ENCODE measurements around the gene RALY.

Gene RALY

GRCh38 chr20:34070079-34070439, 76.3 kb downstream of the RALY start:
- no peak for DNase-seq (ENCODE audit: low read depth)
- TF ChIP-seq CTCF (IDR thresholded peaks at IDR 0.05; ENCODE audit: insufficient read depth, low read depth, low read length, missing control alignments) = no peak
- H3K4me3 ChIP-seq (ENCODE audit: low read depth, low read length) = no peak overlapping the region

GRCh38 chr20:34070859-34071258, 77.1 kb downstream of the RALY start:
- no peak for DNase-seq (ENCODE audit: low read depth)
- no peak for TF ChIP-seq CTCF (IDR thresholded peaks at IDR 0.05; ENCODE audit: insufficient read depth, low read depth, low read length, missing control alignments)
- H3K4me3 ChIP-seq (ENCODE audit: low read depth, low read length) = no peak overlapping the region

- no peak for DNase-seq (ENCODE audit: low read depth)
- no peak overlapping the region for H3K4me3 ChIP-seq (ENCODE audit: low read depth, low read length)
- no peak for TF ChIP-seq CTCF (IDR thresholded peaks at IDR 0.05; ENCODE audit: insufficient read depth, low read depth, low read length, missing control alignments)
Observed at GRCh38 chr20:34072076-34072475, 78.4 kb downstream of the RALY start.

- no peak for DNase-seq (ENCODE audit: low read depth)
- TF ChIP-seq CTCF (IDR thresholded peaks at IDR 0.05; ENCODE audit: insufficient read depth, low read depth, low read length, missing control alignments) = no peak
- no peak overlapping the region for H3K4me3 ChIP-seq (ENCODE audit: low read depth, low read length)
Observed at GRCh38 chr20:34072778-34073177, 79.1 kb downstream of the RALY start.

GRCh38 chr20:34074101-34074760, 80.5 kb downstream of the RALY start:
- no peak for DNase-seq (ENCODE audit: low read depth)
- H3K4me3 ChIP-seq (ENCODE audit: low read depth, low read length) = no peak overlapping the region
- no peak for TF ChIP-seq CTCF (IDR thresholded peaks at IDR 0.05; ENCODE audit: insufficient read depth, low read depth, low read length, missing control alignments)

GRCh38 chr20:34075647-34076046, 81.9 kb downstream of the RALY start:
- DNase-seq (ENCODE audit: low read depth) = no peak
- TF ChIP-seq CTCF (IDR thresholded peaks at IDR 0.05; ENCODE audit: insufficient read depth, low read depth, low read length, missing control alignments) = peak; percentile 4
- H3K4me3 ChIP-seq (ENCODE audit: low read depth, low read length) = no peak overlapping the region

- H3K4me3 ChIP-seq (ENCODE audit: low read depth, low read length) = no peak overlapping the region
- no peak for TF ChIP-seq CTCF (IDR thresholded peaks at IDR 0.05; ENCODE audit: insufficient read depth, low read depth, low read length, missing control alignments)
- DNase-seq (ENCODE audit: low read depth) = no peak
Observed at GRCh38 chr20:34076952-34077351, 83.2 kb downstream of the RALY start.
